K562 (cell line): ENCODE measurements around the gene DACT3.

ENCODE experiments used
- KAT2B ChIP-seq: IDR thresholded peaks from one replicate; pipeline ENCODE4 v1.6.1; 2012; ENCODE audit warnings: low read depth, mild to moderate bottlenecking, control low read depth, inconsistent platforms, low read length, moderate library complexity
- MAFG ChIP-seq: fragments of 450-650 bp; conservative IDR thresholded peaks from 2 replicates; pipeline ENCODE4 v1.6.1; 2016; ENCODE audit warnings: missing genetic modification characterization, missing compliant biosample characterization
- POLR2A ChIP-seq: fragments of 450-650 bp; conservative IDR thresholded peaks from 2 replicates; pipeline ENCODE4 v1.6.1; 2016
- POLR2G ChIP-seq: fragments of 200-400 bp; formaldehyde crosslinking; IDR thresholded peaks from 2 replicates; pipeline ENCODE4 v1.6.1; 2017; ENCODE audit warnings: low read depth, mild to moderate bottlenecking, antibody characterized with exemption, low read length, moderate library complexity

DNA sequence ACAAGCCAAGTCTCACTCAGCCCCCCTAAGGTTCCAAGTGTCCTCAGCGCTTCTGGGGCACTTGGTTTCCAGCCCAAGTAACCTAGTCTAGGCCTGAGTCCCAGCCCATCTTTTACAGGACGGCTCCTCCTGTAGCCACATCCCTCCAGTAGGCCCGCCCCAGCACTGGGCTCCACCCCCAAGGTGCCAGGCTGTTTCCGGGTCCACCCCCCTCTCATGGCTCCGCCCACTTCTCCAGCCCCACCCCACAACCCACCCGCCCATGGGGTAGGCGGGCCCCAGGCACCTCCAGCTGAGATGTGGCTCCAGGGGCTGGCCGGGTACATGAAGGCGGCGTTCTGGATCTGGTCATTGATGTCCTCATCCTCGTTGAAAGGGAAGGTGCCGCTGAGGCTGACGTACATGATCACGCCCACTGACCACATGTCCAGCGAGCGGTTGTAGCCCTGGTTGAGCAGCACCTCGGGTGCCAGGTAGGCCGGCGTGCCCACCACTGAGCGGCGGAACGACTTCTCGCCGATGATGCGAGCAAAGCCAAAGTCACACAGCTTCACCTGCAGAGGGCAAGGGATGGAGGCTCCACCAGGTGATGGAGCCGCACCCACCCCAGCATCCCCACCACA, 17.2 kb upstream of the DACT3 start:
- TF ChIP-seq POLR2A (no peak), POLR2G (no peak), KAT2B (no peak), MAFG (tag) (no peak)
